HG03175 (cell line): Measurements from ENCODE around the gene ARHGAP22.
"Not testable (repeated sequence)": the region's sequence is repeated elsewhere in the genome, so short reads cannot be mapped to it uniquely, and the experiment has no call there.

Experiments
- ATAC-seq: cut with Tn5 transposase; IDR thresholded peaks from one replicate; pipeline ENCODE4 v1.9.1; 2021; ENCODE audit warnings: mild to moderate bottlenecking, moderate library complexity; ENCODE audit not compliant: unreplicated experiment

Gene ARHGAP22, protein sequence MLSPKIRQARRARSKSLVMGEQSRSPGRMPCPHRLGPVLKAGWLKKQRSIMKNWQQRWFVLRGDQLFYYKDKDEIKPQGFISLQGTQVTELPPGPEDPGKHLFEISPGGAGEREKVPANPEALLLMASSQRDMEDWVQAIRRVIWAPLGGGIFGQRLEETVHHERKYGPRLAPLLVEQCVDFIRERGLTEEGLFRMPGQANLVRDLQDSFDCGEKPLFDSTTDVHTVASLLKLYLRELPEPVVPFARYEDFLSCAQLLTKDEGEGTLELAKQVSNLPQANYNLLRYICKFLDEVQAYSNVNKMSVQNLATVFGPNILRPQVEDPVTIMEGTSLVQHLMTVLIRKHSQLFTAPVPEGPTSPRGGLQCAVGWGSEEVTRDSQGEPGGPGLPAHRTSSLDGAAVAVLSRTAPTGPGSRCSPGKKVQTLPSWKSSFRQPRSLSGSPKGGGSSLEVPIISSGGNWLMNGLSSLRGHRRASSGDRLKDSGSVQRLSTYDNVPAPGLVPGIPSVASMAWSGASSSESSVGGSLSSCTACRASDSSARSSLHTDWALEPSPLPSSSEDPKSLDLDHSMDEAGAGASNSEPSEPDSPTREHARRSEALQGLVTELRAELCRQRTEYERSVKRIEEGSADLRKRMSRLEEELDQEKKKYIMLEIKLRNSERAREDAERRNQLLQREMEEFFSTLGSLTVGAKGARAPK

DNA sequence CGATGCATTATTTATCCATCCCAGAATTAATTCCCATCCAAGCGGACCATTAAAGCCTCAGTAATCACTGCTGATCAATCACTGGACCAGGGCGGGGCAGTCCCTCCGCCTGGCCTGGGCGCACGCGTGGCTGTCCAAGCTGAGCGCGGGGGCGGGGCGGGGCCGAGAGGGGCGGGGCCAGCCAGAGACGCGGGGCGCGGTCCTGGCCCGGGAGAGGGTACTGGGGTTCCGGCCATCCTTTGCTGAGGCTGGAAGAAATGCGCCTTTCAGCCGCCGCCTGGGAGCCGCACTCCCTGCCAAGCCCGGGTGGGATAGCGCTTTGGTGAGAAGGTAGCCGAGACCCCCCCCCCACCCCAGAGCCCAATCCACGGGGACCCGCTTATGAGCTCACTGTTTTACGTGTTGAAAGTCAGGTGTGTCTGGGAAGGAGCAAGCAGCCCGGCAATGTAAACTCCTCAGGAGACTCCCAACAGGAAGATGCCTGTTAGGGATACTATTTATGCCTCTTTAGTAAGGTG lies at the start of gene ARHGAP22:
TSS of gene ARHGAP22 (minus strand) at position 83 of the 518 bp plus-strand sequence. CDS start 277 bp downstream, outside the sequence.
- peak; percentile 43 for ATAC-seq

DNA sequence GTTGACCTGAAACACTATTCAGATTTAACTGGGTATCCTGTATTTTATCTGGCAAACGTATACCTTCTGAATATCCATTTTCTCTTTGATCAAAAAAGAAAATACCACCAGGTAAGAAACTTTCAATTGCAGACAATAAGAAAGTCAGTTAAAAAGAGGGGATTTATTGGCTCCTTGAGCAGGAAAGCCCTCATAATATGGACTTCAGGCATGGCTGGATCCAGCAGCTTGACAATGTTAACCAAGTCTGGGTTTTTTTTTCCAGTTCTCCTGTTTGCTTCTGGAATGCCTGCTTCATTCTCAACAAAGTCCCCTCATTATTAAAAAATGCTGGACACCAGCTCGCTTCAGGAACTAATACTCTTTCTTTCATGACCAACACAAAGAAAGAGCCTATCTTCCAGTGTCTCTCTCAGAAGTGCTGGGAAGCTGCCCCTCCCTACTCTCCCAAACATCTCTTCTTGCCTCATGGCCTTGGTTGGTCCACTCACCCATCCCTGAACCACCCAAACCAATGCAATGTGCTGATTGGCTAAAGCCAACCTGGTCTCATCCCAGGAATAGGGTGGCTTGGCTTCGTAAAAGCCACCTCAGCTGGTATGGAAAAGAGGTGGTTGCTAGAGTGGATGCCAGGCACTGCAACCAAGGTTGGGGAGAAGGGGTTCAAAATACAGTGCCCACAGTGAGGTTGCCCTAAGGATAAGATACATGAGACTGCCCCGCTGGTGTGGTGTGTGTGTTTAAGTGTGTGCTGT lies 49.2 kb upstream of the ARHGAP22 start:
- no peak for ATAC-seq

DNA sequence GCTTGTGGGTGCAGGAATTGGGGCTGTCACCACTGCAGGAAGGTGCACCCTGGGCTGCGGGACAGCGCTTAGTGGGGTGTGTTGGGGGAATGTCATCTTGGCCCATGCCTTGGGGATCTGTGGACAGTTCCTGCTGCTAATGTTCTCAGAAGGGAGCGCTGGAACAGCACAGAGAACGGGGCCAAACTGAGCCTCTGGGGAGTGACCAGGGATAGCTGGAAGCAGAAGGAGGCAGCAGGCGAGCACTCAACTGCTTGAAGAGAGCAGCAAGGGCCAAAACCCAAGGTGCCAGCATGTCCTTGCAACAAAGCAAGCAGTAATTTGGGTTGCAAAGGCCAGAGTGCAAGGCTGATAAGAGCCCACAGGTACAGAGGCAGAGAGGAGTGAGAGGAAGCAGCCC lies 48.5 kb upstream of the ARHGAP22 start:
- no peak for ATAC-seq

DNA sequence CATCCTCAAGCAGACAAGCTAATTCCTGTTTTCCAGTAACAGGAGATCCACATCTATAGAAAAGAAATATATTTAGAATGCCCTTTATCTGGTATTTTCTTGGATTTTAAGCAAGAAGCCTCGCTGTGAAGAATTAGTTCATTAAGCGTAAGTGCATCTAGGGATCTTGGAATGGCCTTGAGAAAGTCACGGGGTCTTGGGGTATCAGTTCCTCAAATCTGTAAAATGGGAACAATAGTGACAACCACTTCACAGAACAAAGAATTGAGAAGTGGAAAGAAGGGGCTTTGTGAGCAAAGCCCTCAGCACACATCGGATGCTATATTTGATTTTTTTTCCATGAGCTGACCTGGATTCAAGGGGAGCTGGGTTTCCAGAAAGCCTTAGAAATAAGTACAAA lies 47.5 kb upstream of the ARHGAP22 start:
- ATAC-seq: no peak

DNA sequence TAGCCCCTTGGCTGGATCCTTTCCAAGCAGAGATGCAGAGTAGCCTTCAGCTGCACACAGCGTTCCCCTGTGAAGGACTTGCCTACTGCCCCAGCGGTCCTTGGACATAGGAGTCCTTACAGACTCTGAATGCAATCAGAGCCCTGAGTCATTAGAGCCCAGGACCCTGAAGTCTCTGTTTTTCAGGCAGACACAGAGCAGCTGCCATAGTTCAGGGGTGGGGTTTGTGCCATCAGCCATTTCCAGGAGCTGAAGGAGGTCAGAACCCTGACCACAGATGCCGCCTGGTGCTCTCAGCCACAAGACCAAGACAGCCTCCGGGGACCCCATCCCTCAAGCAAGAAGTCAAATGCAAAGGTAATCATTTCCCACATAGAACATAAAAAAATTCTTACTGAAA lies 47.0 kb upstream of the ARHGAP22 start:
- ATAC-seq: no peak

DNA sequence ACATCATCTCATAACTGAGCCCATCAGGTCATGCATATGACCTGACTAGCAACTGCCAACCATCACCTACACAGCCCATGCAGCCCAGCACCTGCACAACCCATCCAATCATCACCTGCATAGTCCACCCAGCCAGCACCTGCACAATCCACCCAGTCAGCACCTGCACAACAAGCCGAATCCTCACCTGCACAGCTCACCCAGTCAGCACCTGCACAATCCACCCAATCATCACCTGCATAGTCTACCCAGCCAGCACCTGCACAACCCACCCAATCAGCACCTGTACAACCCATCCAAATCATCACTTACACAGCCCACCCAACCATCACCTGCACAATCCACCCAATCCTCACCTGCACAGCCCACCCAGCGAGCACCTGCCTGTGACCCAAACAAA lies 46.4 kb upstream of the ARHGAP22 start:
- ATAC-seq: no peak

DNA sequence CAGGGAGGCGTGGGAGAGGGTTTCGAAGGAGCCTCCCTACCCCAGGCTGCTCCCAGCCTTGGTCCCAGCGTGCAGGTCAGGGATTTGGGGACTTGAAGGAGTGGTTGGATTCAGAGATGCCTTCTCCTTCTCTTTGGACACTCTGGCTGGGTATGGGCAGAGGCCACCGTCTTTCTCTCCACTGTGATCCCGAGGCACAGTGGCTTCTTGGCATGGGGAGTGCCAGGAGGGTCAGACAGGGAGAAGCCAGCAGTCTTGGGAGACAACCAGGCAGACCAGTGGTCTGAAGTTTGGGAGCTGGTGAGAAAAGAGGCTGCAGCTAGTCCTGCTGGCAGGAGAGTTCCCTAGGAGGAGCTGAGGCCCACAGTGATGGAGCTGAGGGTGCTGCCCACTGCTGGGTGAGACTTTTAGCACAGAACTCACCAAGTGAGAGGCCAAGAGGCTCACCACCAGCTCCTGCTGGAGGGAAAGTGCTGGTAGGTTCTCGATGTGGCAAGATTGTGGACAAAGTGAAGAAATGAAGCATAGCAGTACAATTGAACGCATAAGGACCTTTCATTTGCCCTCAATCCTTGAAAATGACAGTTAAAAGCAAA lies 44.6 kb upstream of the ARHGAP22 start:
- ATAC-seq: no peak

DNA sequence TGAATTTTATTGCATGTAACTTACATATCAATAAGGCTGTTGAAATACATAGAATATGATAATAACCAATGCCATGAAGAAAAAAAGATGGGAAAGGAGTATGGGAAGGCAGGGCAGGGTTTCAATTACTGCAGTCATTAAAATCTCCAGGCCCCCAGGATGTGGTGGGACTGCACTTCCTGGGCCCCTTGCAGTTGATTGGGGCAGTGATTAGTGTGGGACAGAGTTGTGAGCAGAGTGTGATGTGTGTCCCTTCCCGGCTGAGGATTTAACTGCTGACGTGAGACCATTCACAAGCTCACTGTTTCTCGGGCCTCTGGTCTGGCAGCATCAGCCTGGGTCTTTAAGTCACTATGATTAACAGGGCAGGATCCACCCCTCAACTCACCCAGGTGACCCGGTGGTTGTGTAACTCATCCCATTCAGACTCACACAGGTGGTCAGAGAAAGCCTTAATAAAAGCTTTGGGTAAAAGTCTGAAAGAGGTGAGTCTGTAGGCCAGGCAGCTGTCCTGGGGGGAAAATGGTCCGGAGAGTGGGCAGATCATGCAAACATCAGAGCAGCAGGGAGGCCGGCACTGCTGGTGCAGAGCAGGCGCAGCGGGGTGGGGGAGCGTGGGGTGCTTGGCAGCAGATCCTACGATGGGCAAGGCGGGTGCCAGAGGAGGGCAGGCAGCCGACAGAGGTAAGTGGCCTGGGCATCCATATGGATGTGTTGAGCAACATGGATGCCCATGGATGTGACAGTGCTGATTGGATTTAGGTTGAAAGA lies 43.5 kb upstream of the ARHGAP22 start:
- ATAC-seq: no peak

DNA sequence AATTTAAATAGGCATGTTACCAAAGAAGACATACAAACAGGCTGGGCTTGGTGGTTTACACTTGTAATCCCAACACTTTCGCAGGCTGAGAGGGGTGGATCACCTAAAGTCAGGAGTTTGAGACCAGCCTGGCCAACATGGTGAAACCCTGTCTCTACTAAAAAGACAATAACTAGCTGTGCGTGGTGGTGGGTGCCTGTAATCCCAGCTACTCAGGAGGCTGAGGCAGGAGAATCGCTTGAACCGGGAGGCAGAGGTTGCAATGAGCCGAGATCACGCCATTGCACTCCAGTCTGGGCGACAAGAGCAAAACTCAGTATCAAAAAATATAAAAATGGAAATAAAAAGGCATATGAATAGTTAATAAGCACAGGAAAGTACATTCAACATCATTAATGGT lies 42.2 kb upstream of the ARHGAP22 start:
- ATAC-seq: not testable (repeated sequence)

DNA sequence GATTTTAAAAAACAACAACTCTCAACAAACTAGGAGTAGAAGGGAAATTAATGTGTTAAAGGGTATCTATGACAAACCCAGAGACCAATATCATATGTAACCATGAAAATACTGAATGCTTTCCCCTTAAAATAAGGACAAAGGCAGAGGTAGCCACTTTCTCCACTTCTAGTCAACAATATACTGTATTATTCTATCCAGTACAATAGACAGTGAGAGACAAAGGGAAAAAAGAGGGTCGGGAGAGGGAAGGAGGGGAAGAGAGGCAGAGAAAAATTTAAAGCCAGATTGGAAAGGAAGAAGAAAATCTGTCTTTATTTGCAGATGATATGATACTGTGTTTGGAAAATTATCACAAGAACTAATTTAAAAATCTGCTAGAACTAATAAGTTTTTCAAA lies 40.7 kb upstream of the ARHGAP22 start:
- no peak for ATAC-seq

DNA sequence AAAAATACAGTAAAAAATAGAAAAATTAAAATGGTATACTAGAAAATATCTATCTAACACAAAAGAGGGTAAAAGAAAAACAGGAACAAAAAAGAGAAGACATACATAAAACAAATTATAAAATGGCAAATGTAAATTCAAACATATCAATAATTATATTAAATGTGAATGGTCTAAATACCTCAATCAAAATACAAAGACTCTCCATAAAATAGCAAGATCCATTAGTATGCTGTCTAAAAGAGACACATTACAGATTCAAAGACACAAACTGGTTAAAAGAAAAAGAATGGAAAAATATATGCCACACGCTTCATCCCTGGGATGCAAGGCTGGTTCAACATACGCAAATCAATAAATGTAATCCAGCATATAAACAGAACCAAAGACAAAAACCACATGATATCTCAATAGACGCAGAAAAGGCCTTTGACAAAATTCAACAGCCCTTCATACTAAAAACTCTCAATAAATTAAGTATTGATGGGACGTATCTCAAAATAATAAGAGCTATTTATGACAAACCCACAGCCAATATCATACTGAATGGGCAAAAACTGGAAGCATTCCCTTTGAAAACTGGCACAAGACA lies 36.3 kb upstream of the ARHGAP22 start:
- ATAC-seq: not testable (repeated sequence)

DNA sequence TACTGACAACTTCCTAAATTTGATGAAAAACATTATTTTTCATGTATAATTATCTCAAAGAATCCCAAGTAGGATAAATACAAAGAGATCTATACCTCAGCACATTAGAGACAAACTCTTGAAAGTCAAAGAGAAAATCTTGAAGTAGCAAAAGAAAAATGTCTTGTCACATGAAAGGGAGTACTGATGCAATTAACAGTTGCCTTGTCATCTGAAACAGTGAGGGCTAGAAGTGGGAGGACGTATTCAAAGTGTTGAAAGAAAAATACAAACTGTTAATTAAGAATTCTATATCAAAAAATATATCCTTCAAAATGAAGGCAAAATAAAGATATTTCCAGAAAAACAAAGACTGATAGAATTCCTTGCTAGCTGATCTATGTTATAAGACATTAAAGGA lies 35.5 kb upstream of the ARHGAP22 start:
- ATAC-seq: no peak

DNA sequence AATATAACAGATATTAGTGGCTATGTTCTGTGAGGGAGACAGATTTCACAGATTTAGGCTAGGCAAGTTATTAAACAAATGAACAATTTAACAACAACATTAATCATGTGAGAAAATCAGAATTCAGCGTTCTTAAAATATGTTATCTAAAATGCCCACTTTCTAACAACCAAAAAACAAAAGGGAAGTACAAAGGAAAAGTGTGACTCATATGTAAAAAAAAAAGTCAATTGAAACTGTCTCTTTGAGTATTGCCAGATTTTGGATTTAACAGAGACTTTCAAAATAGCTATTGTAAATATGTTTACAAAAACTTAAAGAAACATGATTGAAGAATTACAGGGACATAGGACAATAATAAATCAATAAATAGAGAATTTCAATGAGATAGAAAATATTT lies 34.8 kb upstream of the ARHGAP22 start:
- no peak for ATAC-seq

DNA sequence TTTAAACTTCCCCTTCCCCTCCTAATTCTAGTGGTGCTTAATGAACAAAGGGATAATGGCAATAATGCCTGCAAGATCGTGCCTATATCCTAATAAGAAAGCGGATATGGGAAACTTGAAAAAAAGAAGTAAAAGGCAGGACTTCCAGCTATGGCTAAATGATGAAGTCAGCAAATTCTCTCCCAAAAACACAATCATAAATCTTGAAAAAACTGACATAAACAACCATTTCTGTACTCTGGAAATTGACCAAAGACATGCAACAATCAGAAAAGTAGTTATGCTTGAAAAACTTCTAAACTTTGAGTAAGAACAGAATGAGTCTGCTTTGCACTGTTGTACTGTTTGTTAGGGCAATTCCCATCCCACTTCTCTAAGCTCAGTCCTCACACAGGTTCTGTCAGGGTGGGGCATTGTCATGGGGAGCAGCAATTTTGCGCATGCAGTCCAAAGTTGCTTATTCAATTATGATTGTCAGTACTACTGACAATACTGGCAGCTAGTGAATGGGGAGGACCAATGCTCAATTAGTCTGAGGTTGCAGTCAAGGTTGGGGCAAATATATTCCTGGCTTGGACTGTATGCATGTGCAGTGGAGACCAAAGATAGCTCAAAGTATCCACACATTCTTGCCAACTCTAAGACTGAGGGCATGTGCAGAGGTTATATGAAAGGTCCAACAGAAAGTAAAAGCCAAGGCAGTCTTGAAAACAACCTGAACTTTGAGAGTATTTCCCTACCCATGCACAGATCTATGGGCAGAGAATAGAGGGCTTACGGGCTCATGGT lies 34.1 kb upstream of the ARHGAP22 start:
- ATAC-seq: no peak

DNA sequence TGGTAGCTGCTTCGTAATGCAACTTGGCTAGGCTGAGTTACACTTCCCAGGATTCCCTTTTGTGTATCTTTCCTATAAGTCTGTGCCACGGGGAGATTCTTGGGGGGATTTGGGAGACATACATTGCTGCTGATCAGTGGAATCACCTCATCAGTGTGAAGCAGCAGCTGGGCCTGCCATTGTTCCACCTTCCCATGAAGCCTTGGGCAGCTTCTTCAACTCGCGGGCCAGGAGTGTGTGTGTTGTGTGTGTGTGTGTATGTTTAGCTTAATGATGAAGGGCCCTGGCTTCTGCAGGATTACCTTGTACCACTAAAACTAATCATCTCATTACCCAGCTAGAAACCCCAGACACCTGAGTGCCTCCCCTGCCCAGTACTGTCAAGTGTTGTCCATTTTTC lies 33.3 kb upstream of the ARHGAP22 start:
- ATAC-seq: no peak

DNA sequence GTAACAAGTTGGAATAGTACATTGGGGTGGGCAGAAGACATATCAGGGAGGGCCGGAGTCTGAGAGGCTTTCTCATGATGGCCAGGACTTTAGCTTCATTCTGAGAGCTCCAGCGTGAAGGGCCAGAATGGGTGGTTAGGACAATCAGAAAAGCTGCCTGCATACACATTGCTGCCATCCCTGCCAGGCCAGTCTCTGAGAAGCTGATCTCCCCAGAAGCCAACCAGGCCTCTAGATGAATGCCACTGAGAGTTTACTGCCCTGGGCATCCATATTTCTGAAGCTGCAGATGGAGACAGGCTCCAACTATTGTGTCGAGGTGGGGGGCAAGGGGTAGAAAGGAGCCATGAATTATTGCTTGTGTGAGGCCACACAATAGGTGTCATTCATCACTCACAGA lies 32.0 kb upstream of the ARHGAP22 start:
- ATAC-seq: no peak

DNA sequence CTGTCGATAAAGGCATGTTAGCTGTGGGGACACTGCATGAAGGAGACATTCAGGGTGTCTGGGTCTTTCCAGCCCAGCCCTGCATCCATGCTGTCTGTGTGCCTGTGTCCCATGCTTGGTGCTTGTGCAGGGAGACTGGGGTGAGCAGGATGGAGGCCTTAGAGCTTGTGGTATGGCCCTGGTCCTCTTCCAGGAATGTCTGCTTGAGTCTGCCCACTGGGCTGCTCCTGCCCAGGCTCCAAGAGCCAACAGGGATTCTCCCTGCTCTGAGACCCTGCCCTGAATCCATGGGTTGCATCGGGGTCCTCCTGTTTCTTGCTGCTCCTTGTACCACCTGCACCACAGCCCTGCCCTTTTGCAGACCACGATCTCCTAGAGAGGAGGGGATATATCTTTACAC lies 31.4 kb upstream of the ARHGAP22 start:
- ATAC-seq: no peak

DNA sequence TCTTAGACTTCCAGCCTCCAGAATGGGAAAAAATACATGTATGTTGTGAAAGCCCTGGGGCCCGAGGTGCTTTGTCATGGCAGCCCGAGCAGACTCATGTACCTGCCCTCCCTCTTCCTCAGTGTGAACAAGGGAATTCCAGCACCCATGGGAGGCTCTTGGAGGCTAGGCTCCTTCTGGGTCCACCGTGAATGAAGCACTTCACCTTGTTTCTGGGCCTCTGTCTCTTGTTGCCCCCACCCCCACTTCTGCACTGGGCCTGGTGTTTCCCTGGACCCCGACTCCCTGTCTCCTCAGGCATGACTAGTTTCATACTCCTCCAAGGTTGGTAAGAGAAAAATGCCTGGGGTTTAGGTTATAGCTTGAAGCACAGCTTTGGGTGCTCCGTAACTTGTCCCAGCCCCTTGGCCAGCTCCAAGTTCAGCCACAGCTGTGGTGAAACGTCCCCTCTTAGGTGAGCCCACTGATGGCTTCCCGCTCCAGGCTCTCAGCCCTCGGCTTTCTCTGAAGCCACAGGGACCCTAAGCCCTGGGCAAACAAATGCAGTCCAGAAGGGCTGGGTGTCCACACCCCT lies 30.2 kb upstream of the ARHGAP22 start:
- ATAC-seq: no peak
